SK-N-SH treated with all-trans-retinoic acid at 6 μM for 48 hours (cell line): ENCODE results near the gene LHX6.

ENCODE experiments used
- PATZ1 ChIP-seq: fragments of 250-450 bp; sonication (Bioruptor Pico); IDR thresholded peaks from 2 replicates; pipeline ENCODE4 v1.8.0; 2020; ENCODE audit warnings: mild to moderate bottlenecking, moderate library complexity, borderline replicate concordance
- ZC3H10 ChIP-seq: fragments of 250-450 bp; sonication (Bioruptor Pico); IDR thresholded peaks from 2 replicates; pipeline ENCODE4 v1.5.1; 2021; ENCODE audit warnings: mild to moderate bottlenecking, moderate library complexity
- TF ChIP-seq, protein P1 (sequence below): fragments of 250-450 bp; sonication (Bioruptor Pico); IDR thresholded peaks from 2 replicates; pipeline ENCODE4 v1.5.1; 2020; ENCODE audit warnings: low read depth, mild to moderate bottlenecking, moderate library complexity

DNA sequence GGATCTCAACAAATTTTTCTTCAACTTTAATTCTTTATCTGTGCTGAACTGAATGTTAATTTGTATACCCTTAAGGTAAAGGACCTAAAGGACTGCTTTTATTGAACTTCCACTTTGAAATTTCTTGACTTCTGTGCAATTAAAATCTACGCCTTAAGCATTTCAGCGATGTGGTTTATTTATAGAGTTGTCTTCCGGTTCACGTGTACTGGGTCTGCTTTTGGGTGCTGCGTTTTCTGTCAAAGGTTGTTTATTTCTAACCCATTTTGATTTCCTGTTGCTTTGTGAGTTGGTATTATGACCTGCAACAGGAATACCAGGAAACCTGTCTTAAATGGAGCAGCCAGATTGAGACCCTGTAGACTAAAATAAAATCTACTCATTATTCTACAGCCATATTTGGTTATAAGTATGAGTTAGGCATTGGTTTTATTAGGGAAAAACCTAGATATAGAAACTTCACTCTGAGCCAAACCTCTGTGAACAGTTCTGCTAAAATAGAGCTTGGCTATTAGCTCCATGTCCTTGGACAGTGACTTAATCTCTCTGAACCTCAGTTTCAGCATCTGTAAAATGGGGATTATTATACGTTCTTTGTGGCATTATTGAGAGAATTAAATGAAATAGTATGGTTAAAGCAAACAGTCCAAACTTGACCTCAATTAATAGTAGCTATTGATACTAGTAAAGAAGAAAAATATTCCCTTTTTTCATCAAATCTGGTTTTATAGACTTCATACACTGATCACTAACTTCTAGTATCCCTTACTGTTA, 39.5 kb upstream of the LHX6 start:
- TF ChIP-seq PATZ1 (CRISPR knock-in tag) (no peak), ZC3H10 (no peak)
- TF ChIP-seq, protein P1, sequence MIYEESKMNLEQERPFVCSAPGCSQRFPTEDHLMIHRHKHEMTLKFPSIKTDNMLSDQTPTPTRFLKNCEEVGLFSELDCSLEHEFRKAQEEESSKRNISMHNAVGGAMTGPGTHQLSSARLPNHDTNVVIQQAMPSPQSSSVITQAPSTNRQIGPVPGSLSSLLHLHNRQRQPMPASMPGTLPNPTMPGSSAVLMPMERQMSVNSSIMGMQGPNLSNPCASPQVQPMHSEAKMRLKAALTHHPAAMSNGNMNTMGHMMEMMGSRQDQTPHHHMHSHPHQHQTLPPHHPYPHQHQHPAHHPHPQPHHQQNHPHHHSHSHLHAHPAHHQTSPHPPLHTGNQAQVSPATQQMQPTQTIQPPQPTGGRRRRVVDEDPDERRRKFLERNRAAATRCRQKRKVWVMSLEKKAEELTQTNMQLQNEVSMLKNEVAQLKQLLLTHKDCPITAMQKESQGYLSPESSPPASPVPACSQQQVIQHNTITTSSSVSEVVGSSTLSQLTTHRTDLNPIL (CRISPR knock-in tag): no peak
